Measurements from ENCODE around the gene NAXE.

GRCh38 chr1:156639601-156640101, 48.1 kb downstream of the NAXE start:
- TF ChIP-seq TAF1 (IDR thresholded peaks at IDR 0.05; ENCODE audit: low read depth, low read length) (no peak), POLR2AphosphoS5 (IDR thresholded peaks at IDR 0.05; ENCODE audit: low read depth, low read length) (no peak), POLR2A (IDR thresholded peaks at IDR 0.05; ENCODE audit: low read depth, low read length) (no peak), POU2F2 (IDR thresholded peaks at IDR 0.05; ENCODE audit: low read depth, low read length) (no peak)

All from GM12891 (cell line).